IMR-90 (cell line): ENCODE measurements around the gene ASRGL1. TPM values are rescaled to one million over a fixed set of nuclear protein-coding genes. Genes with fewer than 3 reads are reported as not detected.
A peak's percentile ranks its signal among the peaks of the same experiment; 100 is the strongest.

Source experiments
- ATAC-seq: fragments of 200-7000 bp; cut with Tn5 transposase; 2 replicates; pipeline ENCODE4 v1.9.1; 2020; ENCODE audit warnings: low read depth, mild to moderate bottlenecking, moderate library complexity
- BruUV-seq: library from RNA; stranded (reverse); fragments of 400-500 nt; replicated peaks from 2 replicates; lab custom pipeline; 2021; lab: Mats Ljungman, UMichigan
- CTCF ChIA-PET: fragments of 300-600 bp; formaldehyde crosslinking; extraction: SDS; loops from one replicate; lab custom pipeline; 2021; ENCODE audit warnings: antibody characterized with exemption; lab: Yijun Ruan, JAX
- POLR2A ChIA-PET: fragments of 300-600 bp; sonication (Branson Sonifier 250); formaldehyde crosslinking; loops from one replicate; lab custom pipeline; 2022; ENCODE audit warnings: antibody characterized with exemption; ENCODE audit not compliant: unreplicated experiment; lab: Charles Lee
- DNase-seq: peaks from one replicate; pipeline ENCODE4 v3.0.0; 2013
- H2AFZ ChIP-seq: replicated peaks from 2 replicates; pipeline ENCODE3; 2013; ENCODE audit warnings: low read length, mild to moderate bottlenecking; ENCODE audit not compliant: poor library complexity
- H2AK5ac ChIP-seq: 2 replicates; pipeline ENCODE4 v1.6.1; 2013; ENCODE audit warnings: low read depth, low read length, inconsistent platforms
- H2AK9ac ChIP-seq: replicated peaks from 2 replicates; pipeline ENCODE3; 2013; ENCODE audit warnings: mild to moderate bottlenecking, low read depth, low read length, moderate library complexity; ENCODE audit not compliant: poor library complexity
- H2BK120ac ChIP-seq: 2 replicates; pipeline ENCODE4 v1.6.1; 2013; ENCODE audit warnings: low read depth, low read length, inconsistent platforms
- H2BK15ac ChIP-seq: 3 replicates; pipeline ENCODE4 v1.6.1; 2013; ENCODE audit warnings: low read depth, low read length, inconsistent platforms
- H2BK20ac ChIP-seq: 2 replicates; pipeline ENCODE4 v1.6.1; 2013; ENCODE audit warnings: low read depth, mild to moderate bottlenecking, inconsistent platforms, low read length, moderate library complexity
- H2BK5ac ChIP-seq: 2 replicates; pipeline ENCODE4 v1.6.1; 2013; ENCODE audit warnings: mild to moderate bottlenecking, low read depth, low read length, inconsistent platforms; ENCODE audit not compliant: poor library complexity, severe bottlenecking
- H3K14ac ChIP-seq: replicated peaks from 2 replicates; pipeline ENCODE4 v1.6.1; 2013; ENCODE audit warnings: low read depth, low read length, inconsistent platforms
- H3K18ac ChIP-seq: 2 replicates; pipeline ENCODE4 v1.6.1; 2013; ENCODE audit warnings: low read depth, low read length, control low read depth
- H3K23ac ChIP-seq: 2 replicates; pipeline ENCODE4 v1.6.1; 2013; ENCODE audit warnings: low read depth, low read length, inconsistent platforms
- H3K27ac ChIP-seq: 2 replicates; pipeline ENCODE4 v1.5.1; 2013; ENCODE audit warnings: mild to moderate bottlenecking, control low read depth, low read length; ENCODE audit not compliant: insufficient read depth
- H3K27me3 ChIP-seq: 2 replicates; pipeline ENCODE4 v1.6.1; 2013; ENCODE audit warnings: low read length; ENCODE audit not compliant: control insufficient read depth, insufficient read depth
- H3K36me3 ChIP-seq: 2 replicates; pipeline ENCODE4 v1.6.1; 2013; ENCODE audit warnings: low read length, mixed read lengths; ENCODE audit not compliant: control insufficient read depth, insufficient read depth
- H3K4ac ChIP-seq: 2 replicates; pipeline ENCODE4 v1.6.1; 2013; ENCODE audit warnings: low read depth, low read length, inconsistent platforms
- H3K4me1 ChIP-seq: 2 replicates; pipeline ENCODE4 v1.6.1; 2013; ENCODE audit warnings: low read length, mixed read lengths; ENCODE audit not compliant: control insufficient read depth, insufficient read depth
- H3K4me2 ChIP-seq: 2 replicates; pipeline ENCODE4 v1.6.1; 2013; ENCODE audit warnings: low read depth, mild to moderate bottlenecking, control low read depth, low read length, moderate library complexity
- H3K4me3 ChIP-seq: 2 replicates; pipeline ENCODE4 v1.5.1; 2013; ENCODE audit warnings: low read depth, mild to moderate bottlenecking, control low read depth, low read length, moderate library complexity; ENCODE audit not compliant: insufficient read depth
- H3K56ac ChIP-seq: 2 replicates; pipeline ENCODE4 v1.6.1; 2013; ENCODE audit warnings: low read length, inconsistent platforms; ENCODE audit not compliant: insufficient read depth; ENCODE audit errors: extremely low read depth
- H3K79me1 ChIP-seq, 2 experiments: 2 replicates each; pipeline ENCODE4 v1.6.1; 2013; ENCODE audit warnings: low read length in 2 of 2, inconsistent platforms in 1 of 2, low read depth in 1 of 2
- H3K9ac ChIP-seq: 2 replicates; pipeline ENCODE4 v1.6.1; 2013; ENCODE audit warnings: low read depth, low read length, control low read depth
- H3K9me1 ChIP-seq: 2 replicates; pipeline ENCODE4 v1.6.1; 2013; ENCODE audit warnings: low read length, inconsistent platforms; ENCODE audit not compliant: insufficient read depth
- H3K9me3 ChIP-seq: 2 replicates; pipeline ENCODE4 v1.6.1; 2013; ENCODE audit warnings: low read length; ENCODE audit not compliant: control insufficient read depth, insufficient read depth
- H4K20me1 ChIP-seq: 2 replicates; pipeline ENCODE4 v1.6.1; 2013; ENCODE audit warnings: low read length, inconsistent platforms; ENCODE audit not compliant: insufficient read depth
- H4K5ac ChIP-seq: 2 replicates; pipeline ENCODE4 v1.6.1; 2013; ENCODE audit warnings: mild to moderate bottlenecking, low read depth, low read length, control low read depth
- H4K8ac ChIP-seq, 2 experiments: 2 replicates each; pipeline ENCODE4 v1.6.1; 2013; ENCODE audit warnings: low read depth in 2 of 2, low read length in 2 of 2, control low read depth in 1 of 2, inconsistent platforms in 1 of 2
- H4K91ac ChIP-seq: 2 replicates; pipeline ENCODE4 v1.6.1; 2013; ENCODE audit warnings: low read depth, low read length, inconsistent platforms; ENCODE audit not compliant: insufficient read depth
- BHLHE40 ChIP-seq: fragments of 150-350 bp; IDR thresholded peaks from 2 replicates; pipeline ENCODE4 v1.6.1; 2016; ENCODE audit warnings: mild to moderate bottlenecking, low read depth, low read length
- FOS ChIP-seq: fragments of 150-350 bp; IDR thresholded peaks from 2 replicates; pipeline ENCODE4 v1.6.1; 2016; ENCODE audit warnings: low read depth, low read length
- NFE2L2 ChIP-seq: fragments of 150-350 bp; IDR thresholded peaks from 2 replicates; pipeline ENCODE4 v1.6.1; 2016; ENCODE audit warnings: low read depth, mild to moderate bottlenecking, low read length
- POLR2A ChIP-seq: IDR thresholded peaks from 2 replicates; pipeline ENCODE4 v1.6.1; 2012; ENCODE audit warnings: mild to moderate bottlenecking, low read depth, low read length
- RAD21 ChIP-seq: IDR thresholded peaks from 2 replicates; pipeline ENCODE4 v1.6.1; 2012; ENCODE audit warnings: low read length, improper control_type of control experiment
- USF2 ChIP-seq: fragments of 150-350 bp; IDR thresholded peaks from 2 replicates; pipeline ENCODE4 v1.6.1; 2017; ENCODE audit warnings: mild to moderate bottlenecking, antibody characterized with exemption, low read length, low read depth
- WGBS, 2 experiments: methylation state at CpG; one replicate each; pipeline versions ENCODE4 v1.1.5 to v1.1.7; 2013; ENCODE audit warnings: missing lambda C conversion rate in 2 of 2; ENCODE audit not compliant: insufficient read length in 1 of 2; ENCODE audit errors: extremely low coverage in 2 of 2; 5-methylcytosine and 5-hydroxymethylcytosine counted together
- dilution Hi-C: fragments of 300-500 bp; cut with HindIII; formaldehyde crosslinking; loops from one replicate; pipeline ENCODE4 v1.14.3; 2018; ENCODE audit warnings: low sequenced_read_pairs; ENCODE audit not compliant: unreplicated experiment
- in situ Hi-C: fragments of 300-500 bp; cut with MboI; formaldehyde crosslinking; loops from 3 replicates; pipeline ENCODE4 v1.14.3; 2019; ENCODE audit warnings: low sequenced_read_pairs, inconsistent platforms, mixed read lengths
- intact Hi-C: fragments of 100-400 bp; cut with micrococcal nuclease; formaldehyde crosslinking; loops from 2 replicates; pipeline ENCODE4 v1.10.0; 2022
- polyA plus RNA-seq, 3 experiments: library from polyadenylated mRNA; depleted of rRNA; stranded (reverse); fragments of >200 nt; gene quantifications; 2 replicates each; pipeline ENCODE4 v1.2.3, GENCODE V29; 2012; ENCODE audit warnings: low replicate concordance in 1 of 3
- total RNA-seq: library from RNA; depleted of rRNA; stranded (reverse); fragments of >200 nt; gene quantifications from 2 replicates; pipeline ENCODE4 v1.2.3, GENCODE V29; 2012

ASRGL1 gene
- total and polyA plus RNA-seq, 2 of the 4 experiments (the other 2 are of a cell fraction): 0.72 TPM; not detected in 1

DNA sequence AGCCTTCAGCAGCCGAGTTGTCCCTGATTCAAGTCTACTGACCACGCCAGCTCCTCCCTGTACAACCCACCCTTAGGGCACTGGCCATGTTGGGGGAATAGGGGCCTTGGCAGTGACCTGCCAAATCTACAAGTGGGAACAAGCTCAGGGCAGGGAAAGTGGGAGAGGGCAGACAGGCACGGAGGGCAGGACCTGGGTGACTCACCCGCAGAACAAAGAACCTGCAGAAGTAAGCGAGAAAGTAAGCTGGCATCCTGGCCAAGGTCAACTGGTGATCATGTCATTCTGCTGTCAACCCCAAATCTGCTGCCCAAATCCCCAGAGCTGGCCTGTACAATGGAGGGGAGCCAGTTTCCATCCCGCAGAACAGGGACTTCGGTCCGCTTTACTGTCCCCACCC, 73.7 kb downstream of the ASRGL1 start:
- Histone ChIP-seq H4K91ac (no peak overlapping the region), H4K5ac (no peak overlapping the region), H3K23ac (no peak overlapping the region), H2AK5ac (no peak overlapping the region), H3K4me1 (no peaks in the 10 kb centered on the region), H2AFZ (peak overlapping the region; percentile 11), H3K18ac (no peak overlapping the region), H2BK20ac (no peak overlapping the region), H3K4me2 (no peak overlapping the region), H2BK5ac (no peak overlapping the region), H4K8ac (no peak overlapping the region), H2BK120ac (no peak overlapping the region), H3K9me1 (no peaks in the 10 kb centered on the region), H3K36me3 (no peaks in the 10 kb centered on the region), H2BK15ac (no peak overlapping the region), H3K79me1 (no peaks in the 10 kb centered on the region), H4K20me1 (no peaks in the 10 kb centered on the region), H3K9ac (no peak overlapping the region), H3K9me3 (no peaks in the 10 kb centered on the region), H3K56ac (no peak overlapping the region), H3K14ac (no peak overlapping the region), H3K27ac (no peak overlapping the region), H3K4ac (no peak overlapping the region), H3K27me3 (no peaks in the 10 kb centered on the region), H3K4me3 (no peak overlapping the region), H2AK9ac (no peak overlapping the region)
- TF ChIP-seq POLR2A: no peak
- no peak for TF ChIP-seq FOS
- TF ChIP-seq RAD21: no peak
- no peak for TF ChIP-seq NFE2L2
- no peak for TF ChIP-seq BHLHE40
- no peak for TF ChIP-seq USF2
- in situ Hi-C loops (no loop called here), intact Hi-C loops (no loop called here), dilution Hi-C loops (no loop called here)
- BruUV-seq: no TSS peak
- POLR2A ChIA-PET: no interaction called here
- no peak for DNase-seq
- 60% methylated on average over 2 of the region's 8 CpGs; no CpG with 5 or more reads in 1 of the 2 experiments for WGBS, 2 experiments
- ATAC-seq: no peak
- CTCF ChIA-PET: no interaction called here
